ENCODE results near the gene CHST13.

DNA sequence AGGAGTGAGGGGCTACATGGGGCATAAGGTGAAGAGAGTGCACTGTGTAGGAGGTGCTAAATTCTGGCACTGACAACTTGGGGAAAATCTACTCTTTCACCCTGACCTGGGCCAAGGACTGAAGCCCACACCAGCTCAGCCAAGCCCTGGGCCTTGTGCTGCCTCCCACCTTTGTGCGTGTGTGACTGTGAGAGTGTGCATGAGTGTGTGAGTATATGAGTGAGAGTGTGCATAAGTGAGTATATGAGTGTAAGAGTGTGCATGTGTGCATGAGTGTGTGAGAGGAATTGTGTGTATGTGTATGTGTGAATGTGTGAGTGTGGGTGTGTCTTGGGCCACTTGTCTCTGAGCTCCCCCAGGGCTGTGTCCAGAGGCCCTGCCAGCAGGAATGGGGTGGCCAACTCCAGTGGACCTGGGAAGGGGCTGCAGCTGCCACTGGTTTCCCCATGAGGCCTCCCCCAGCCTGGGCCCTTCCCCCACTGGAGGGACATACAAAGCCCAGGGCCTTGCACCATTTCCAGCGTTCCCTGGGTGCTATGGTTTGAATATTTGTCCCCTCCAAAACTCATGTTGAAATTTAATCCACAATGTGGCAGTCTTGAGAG lies 19.6 kb downstream of the CHST13 start:
- TF ChIP-seq, protein P1, sequence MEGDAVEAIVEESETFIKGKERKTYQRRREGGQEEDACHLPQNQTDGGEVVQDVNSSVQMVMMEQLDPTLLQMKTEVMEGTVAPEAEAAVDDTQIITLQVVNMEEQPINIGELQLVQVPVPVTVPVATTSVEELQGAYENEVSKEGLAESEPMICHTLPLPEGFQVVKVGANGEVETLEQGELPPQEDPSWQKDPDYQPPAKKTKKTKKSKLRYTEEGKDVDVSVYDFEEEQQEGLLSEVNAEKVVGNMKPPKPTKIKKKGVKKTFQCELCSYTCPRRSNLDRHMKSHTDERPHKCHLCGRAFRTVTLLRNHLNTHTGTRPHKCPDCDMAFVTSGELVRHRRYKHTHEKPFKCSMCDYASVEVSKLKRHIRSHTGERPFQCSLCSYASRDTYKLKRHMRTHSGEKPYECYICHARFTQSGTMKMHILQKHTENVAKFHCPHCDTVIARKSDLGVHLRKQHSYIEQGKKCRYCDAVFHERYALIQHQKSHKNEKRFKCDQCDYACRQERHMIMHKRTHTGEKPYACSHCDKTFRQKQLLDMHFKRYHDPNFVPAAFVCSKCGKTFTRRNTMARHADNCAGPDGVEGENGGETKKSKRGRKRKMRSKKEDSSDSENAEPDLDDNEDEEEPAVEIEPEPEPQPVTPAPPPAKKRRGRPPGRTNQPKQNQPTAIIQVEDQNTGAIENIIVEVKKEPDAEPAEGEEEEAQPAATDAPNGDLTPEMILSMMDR (IDR thresholded peaks at IDR 0.05), result no peak
- no peak for TF ChIP-seq POLR2A (IDR thresholded peaks at IDR 0.05)
